ENCODE data around the gene GCNT3.

Gene GCNT3

DNA sequence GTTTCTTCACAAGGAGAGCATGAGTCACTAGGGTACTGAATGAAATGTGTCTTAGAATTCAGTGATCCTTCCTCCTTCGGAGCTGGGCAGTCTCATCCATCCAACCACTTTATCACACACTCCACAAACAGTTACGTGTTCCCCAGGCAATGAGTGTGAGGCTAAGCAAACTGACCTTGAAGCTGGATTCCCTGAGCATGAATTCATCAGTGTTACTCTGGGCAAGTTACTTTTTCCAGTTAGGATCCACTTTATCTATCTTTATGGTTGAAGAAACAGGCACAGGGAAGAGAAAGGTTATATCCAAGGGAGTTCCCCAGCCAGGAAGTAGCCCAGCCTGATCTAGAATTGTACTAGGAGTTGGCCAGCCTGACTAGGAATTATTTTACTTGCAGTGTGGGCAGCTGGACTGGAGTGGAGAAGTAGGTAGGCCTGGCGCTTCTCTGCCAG lies 17.1 kb upstream of the GCNT3 start:
- no peak overlapping the region for H3K4me3 ChIP-seq (ENCODE audit: low read length)
- H3K4me1 ChIP-seq (ENCODE audit: control insufficient read depth, insufficient read depth, low read length), result no peaks in the 10 kb centered on the region
- H3K27ac ChIP-seq (ENCODE audit: low read depth, low read length), result no peak overlapping the region
- no peak overlapping the region for H3K9ac ChIP-seq (ENCODE audit: low read length)
- H3K36me3 ChIP-seq (ENCODE audit: control insufficient read depth, insufficient read depth, low read length), result no peaks in the 10 kb centered on the region
- H3K27me3 ChIP-seq (ENCODE audit: control insufficient read depth, insufficient read depth, low read length), result no peaks in the 10 kb centered on the region

DNA sequence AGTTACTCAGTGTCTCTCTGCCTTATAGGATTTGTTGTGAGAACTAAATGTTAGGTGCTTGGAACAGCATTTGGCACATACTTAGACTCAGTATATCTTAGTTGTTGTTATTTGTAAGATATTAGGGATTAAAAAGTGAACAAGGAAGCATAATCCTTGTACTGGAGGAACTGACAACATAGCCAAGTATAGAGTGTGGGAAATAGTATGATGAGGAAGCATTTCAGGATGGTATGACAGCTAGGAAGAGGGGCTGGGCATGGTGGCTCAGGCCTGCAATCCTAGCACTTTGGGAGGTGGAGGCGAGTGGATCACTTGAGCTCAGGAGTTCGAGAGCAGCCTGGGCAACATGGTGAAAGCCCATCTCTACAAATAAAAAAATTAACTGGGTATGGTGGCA lies 16.6 kb upstream of the GCNT3 start:
- Histone ChIP-seq H3K4me1 (ENCODE audit: control insufficient read depth, insufficient read depth, low read length) (no peaks in the 10 kb centered on the region), H3K27ac (ENCODE audit: low read depth, low read length) (no peak overlapping the region), H3K4me3 (ENCODE audit: low read length) (no peak overlapping the region), H3K27me3 (ENCODE audit: control insufficient read depth, insufficient read depth, low read length) (no peaks in the 10 kb centered on the region), H3K9ac (ENCODE audit: low read length) (no peak overlapping the region), H3K36me3 (ENCODE audit: control insufficient read depth, insufficient read depth, low read length) (no peaks in the 10 kb centered on the region)

DNA sequence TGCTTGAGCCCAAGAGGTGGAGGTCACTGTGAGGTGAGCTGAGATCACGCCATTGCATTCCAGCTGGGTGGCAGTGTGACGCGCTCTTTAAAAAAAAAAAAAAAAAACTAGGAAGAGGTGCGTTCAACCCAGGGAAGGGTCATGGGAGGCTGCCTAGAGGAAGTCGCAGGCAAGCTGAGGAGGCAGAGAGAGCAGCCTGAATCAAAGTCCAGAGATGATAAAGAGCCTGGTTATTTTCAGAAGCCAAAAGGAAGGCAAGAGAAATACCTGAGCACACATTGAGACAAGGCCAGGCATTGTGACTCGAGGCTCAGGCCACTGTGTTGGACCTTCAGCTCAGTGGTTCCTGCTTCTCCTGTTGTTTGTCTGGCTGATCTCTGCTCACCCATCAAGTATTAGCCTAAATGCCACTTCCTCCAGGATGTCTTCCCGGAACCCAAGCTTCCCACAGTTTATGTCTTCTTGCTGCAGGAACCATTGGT lies 16.1 kb upstream of the GCNT3 start:
- no peak overlapping the region for H3K9ac ChIP-seq (ENCODE audit: low read length)
- H3K27ac ChIP-seq (ENCODE audit: low read depth, low read length), result no peak overlapping the region
- H3K4me1 ChIP-seq (ENCODE audit: control insufficient read depth, insufficient read depth, low read length), result no peaks in the 10 kb centered on the region
- no peaks in the 10 kb centered on the region for H3K36me3 ChIP-seq (ENCODE audit: control insufficient read depth, insufficient read depth, low read length)
- H3K4me3 ChIP-seq (ENCODE audit: low read length), result no peak overlapping the region
- H3K27me3 ChIP-seq (ENCODE audit: control insufficient read depth, insufficient read depth, low read length), result no peaks in the 10 kb centered on the region

DNA sequence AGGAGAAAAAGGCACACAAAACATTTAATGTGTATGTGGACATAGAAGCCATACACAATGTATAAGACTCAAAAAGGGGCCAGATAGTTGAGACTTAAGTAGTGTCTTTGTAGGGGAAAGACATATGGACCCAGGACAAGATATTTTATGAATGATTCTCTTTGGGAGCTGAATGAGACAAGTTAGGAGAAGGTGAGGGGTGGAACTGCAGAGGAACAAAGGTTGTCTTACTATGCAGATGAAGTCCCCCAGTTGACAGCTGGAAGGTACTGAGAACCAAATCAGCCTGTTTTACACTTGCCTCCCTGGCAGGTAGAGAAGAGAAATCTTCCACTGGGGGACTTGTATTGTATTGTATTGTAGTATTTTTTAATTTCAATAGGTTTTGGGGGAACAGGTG lies 14.9 kb upstream of the GCNT3 start:
- no peaks in the 10 kb centered on the region for H3K27me3 ChIP-seq (ENCODE audit: control insufficient read depth, insufficient read depth, low read length)
- H3K9ac ChIP-seq (ENCODE audit: low read length), result no peak overlapping the region
- H3K36me3 ChIP-seq (ENCODE audit: control insufficient read depth, insufficient read depth, low read length), result no peaks in the 10 kb centered on the region
- H3K27ac ChIP-seq (ENCODE audit: low read depth, low read length), result no peak overlapping the region
- H3K4me1 ChIP-seq (ENCODE audit: control insufficient read depth, insufficient read depth, low read length), result no peaks in the 10 kb centered on the region
- H3K4me3 ChIP-seq (ENCODE audit: low read length), result no peak overlapping the region

DNA sequence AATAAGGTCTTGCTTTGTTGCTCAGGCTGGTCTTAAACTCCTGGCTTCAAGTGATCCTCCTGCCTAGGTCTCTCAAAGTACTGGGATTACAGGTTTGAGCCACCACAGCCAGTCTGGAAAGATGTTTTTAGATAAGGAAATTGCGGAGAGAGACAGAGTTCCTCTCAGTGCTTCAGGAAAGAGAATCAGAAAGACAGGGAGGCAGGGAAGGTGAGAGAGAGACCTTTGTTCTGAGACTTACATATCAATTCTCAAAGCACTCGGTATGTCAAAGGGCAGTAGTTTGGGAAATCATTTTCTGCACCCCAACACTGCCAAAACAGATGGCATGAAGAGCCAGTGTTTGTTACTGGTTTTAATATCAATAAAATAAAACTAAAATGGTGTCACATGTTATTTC lies 13.1 kb upstream of the GCNT3 start:
- no peaks in the 10 kb centered on the region for H3K27me3 ChIP-seq (ENCODE audit: control insufficient read depth, insufficient read depth, low read length)

DNA sequence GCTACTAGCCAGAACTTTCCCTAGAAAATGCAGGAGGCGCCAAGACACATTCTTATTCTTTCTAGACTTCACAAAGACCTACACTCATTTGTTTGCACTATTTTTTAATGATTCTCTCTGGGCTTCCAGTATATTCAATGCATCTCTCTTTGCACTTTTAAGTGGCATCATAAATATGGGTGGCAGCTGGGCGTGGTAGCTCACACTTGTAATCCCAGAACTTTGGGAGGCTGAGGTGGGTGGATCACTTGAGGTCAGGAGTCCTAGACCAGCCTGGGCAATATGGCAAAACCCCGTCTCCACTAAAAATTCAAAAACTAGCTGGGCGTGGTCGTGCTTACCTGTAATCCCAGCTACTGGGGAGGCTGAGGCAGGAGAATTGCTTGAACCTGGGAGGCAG lies 5.6 kb upstream of the GCNT3 start:
- no peak overlapping the region for H3K9ac ChIP-seq (ENCODE audit: low read length)
- no peaks in the 10 kb centered on the region for H3K27me3 ChIP-seq (ENCODE audit: control insufficient read depth, insufficient read depth, low read length)
- H3K36me3 ChIP-seq (ENCODE audit: control insufficient read depth, insufficient read depth, low read length), result no peaks in the 10 kb centered on the region
- no peak overlapping the region for H3K4me3 ChIP-seq (ENCODE audit: low read length)
- H3K27ac ChIP-seq (ENCODE audit: low read depth, low read length), result no peak overlapping the region
- no peaks in the 10 kb centered on the region for H3K4me1 ChIP-seq (ENCODE audit: control insufficient read depth, insufficient read depth, low read length)

More for the DNA sequence above, 13.1 kb upstream of the GCNT3 start:
- Histone ChIP-seq H3K9ac (ENCODE audit: low read length) (no peak overlapping the region), H3K36me3 (ENCODE audit: control insufficient read depth, insufficient read depth, low read length) (no peaks in the 10 kb centered on the region), H3K4me3 (ENCODE audit: low read length) (no peak overlapping the region), H3K4me1 (ENCODE audit: control insufficient read depth, insufficient read depth, low read length) (no peaks in the 10 kb centered on the region), H3K27ac (ENCODE audit: low read depth, low read length) (no peak overlapping the region)

DNA sequence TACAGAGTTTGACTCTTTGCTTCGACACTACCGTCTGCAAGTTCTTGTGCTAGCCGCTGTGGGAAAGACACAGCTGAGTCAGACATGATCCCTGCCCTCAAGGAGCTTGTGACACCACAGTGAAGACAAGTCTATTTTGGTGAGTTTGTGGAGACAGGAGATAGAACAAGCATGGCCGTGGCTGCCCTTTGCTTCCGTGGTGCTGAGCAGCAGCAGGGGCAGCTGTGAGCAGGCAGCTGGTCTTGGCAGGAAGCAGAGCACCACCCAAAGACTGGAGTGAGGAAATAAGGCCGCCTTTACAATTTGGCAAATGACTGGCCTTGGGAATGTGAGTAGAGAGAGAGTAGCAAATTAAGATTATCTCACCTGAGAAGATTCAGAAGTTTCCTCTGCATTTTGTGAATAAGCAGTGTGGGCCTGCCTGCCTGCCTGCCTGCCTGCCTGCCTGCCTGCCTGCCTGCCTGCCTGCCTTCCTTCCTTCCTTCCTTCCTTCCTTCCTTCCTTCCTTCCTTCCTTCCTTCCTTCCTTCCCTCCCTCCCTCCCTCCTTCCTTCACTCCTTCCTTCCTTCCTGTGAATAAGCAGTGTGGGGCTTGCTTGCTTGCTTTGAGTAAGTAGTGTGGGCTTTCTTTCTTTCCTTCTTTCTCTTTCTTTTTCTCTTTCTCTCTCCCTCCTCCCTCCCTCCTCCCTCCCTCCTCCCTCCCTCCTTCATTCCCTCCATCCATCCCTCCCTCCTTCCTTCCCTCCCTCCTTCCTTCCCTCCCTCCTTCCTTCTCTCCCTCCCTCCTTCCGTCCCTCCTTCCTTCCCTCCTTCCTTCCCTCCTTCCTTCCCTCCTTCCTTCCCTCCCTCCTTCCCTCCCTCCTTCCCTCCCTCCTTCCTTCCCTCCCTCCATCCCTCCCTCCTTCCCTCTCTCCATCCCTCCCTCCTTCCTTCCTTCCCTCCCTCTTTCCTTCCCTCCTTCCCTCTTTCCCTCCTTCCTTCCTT lies 1.6 kb upstream of the GCNT3 start:
- no peaks in the 10 kb centered on the region for H3K27me3 ChIP-seq (ENCODE audit: control insufficient read depth, insufficient read depth, low read length)
- no peaks in the 10 kb centered on the region for H3K4me1 ChIP-seq (ENCODE audit: control insufficient read depth, insufficient read depth, low read length)
- H3K9ac ChIP-seq (ENCODE audit: low read length), result no peak overlapping the region
- no peak overlapping the region for H3K4me3 ChIP-seq (ENCODE audit: low read length)
- no peaks in the 10 kb centered on the region for H3K36me3 ChIP-seq (ENCODE audit: control insufficient read depth, insufficient read depth, low read length)
- no peak overlapping the region for H3K27ac ChIP-seq (ENCODE audit: low read depth, low read length)

DNA sequence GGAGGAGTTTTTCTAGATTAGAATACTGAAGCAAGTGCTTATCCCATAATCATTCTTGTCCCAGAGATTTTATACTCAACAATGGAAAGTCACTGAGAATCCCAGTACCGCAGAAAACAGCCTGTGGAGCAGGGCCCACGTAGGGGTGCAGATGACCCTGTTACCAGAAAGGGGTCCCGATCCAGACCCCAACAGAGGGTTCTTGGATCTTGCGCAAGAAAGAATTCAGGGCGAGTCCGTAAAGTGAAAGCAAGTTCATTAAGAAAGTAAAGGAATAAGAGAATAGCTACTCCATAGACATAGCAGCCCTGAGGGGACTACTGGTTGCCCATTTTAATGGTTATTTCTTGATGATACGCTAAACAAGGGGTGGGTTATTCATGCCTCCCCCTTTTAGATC lies 2.6 kb downstream of the GCNT3 start:
- Histone ChIP-seq H3K4me1 (ENCODE audit: control insufficient read depth, insufficient read depth, low read length) (no peaks in the 10 kb centered on the region), H3K4me3 (ENCODE audit: low read length) (no peak overlapping the region), H3K36me3 (ENCODE audit: control insufficient read depth, insufficient read depth, low read length) (no peaks in the 10 kb centered on the region), H3K27me3 (ENCODE audit: control insufficient read depth, insufficient read depth, low read length) (no peaks in the 10 kb centered on the region), H3K9ac (ENCODE audit: low read length) (no peak overlapping the region), H3K27ac (ENCODE audit: low read depth, low read length) (no peak overlapping the region)

DNA sequence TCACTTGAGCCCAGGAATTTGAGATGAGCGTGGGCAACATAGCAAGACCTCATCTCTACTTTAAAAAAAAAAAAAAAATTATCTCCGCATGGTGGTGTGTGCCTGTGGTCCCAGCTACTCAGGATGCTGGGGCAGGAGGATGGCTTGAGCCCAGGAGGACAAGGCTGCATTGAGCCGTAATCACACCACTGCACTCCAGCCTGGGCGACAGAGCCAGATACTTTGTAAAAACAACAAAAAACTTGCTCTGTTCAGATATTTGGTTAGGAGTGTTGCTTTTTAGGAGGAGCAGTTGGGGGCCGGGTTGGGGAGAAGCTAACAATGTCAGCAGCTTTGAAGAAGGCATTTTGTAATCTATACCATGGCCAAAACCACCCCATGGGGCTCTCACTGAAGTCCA lies 4.1 kb downstream of the GCNT3 start:
- H3K27me3 ChIP-seq (ENCODE audit: control insufficient read depth, insufficient read depth, low read length), result no peaks in the 10 kb centered on the region
- no peaks in the 10 kb centered on the region for H3K36me3 ChIP-seq (ENCODE audit: control insufficient read depth, insufficient read depth, low read length)
- no peaks in the 10 kb centered on the region for H3K4me1 ChIP-seq (ENCODE audit: control insufficient read depth, insufficient read depth, low read length)
- H3K4me3 ChIP-seq (ENCODE audit: low read length), result no peak overlapping the region
- H3K27ac ChIP-seq (ENCODE audit: low read depth, low read length), result no peak overlapping the region
- H3K9ac ChIP-seq (ENCODE audit: low read length), result no peak overlapping the region

DNA sequence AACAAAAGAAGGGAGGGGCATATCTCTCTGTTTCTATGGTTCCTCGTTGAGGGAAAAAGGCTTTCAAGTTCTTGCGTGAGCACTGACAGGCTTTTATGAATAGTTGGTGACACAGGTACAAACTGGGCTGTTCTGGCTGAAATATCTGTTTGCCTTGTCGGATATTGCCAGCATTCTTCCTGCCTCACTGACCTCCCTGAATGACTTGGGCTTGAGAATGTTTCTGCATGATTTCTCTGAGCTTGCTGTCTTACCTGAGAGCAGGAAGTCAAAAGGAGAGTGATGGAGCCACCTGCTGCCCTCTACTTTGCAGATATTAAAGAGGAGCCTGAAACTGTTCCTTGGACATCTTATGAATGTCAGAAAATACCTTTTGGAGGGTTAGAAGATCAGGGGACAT lies 4.8 kb downstream of the GCNT3 start:
- H3K27ac ChIP-seq (ENCODE audit: low read depth, low read length), result no peak overlapping the region
- no peak overlapping the region for H3K9ac ChIP-seq (ENCODE audit: low read length)
- H3K27me3 ChIP-seq (ENCODE audit: control insufficient read depth, insufficient read depth, low read length), result no peaks in the 10 kb centered on the region
- H3K36me3 ChIP-seq (ENCODE audit: control insufficient read depth, insufficient read depth, low read length), result no peaks in the 10 kb centered on the region
- no peaks in the 10 kb centered on the region for H3K4me1 ChIP-seq (ENCODE audit: control insufficient read depth, insufficient read depth, low read length)
- no peak overlapping the region for H3K4me3 ChIP-seq (ENCODE audit: low read length)

DNA sequence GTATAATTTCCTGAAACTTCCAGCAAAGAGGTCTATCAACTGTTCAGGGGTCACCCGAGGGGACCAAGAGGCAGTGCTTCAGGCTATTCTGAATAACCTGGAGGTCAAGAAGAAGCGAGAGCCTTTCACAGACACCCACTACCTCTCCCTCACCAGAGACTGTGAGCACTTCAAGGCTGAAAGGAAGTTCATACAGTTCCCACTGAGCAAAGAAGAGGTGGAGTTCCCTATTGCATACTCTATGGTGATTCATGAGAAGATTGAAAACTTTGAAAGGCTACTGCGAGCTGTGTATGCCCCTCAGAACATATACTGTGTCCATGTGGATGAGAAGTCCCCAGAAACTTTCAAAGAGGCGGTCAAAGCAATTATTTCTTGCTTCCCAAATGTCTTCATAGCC lies 6.8 kb downstream of the GCNT3 start:
- Histone ChIP-seq H3K4me3 (ENCODE audit: low read length) (no peak overlapping the region), H3K36me3 (ENCODE audit: control insufficient read depth, insufficient read depth, low read length) (no peaks in the 10 kb centered on the region), H3K27me3 (ENCODE audit: control insufficient read depth, insufficient read depth, low read length) (no peaks in the 10 kb centered on the region), H3K9ac (ENCODE audit: low read length) (no peak overlapping the region), H3K4me1 (ENCODE audit: control insufficient read depth, insufficient read depth, low read length) (no peaks in the 10 kb centered on the region), H3K27ac (ENCODE audit: low read depth, low read length) (no peak overlapping the region)

DNA sequence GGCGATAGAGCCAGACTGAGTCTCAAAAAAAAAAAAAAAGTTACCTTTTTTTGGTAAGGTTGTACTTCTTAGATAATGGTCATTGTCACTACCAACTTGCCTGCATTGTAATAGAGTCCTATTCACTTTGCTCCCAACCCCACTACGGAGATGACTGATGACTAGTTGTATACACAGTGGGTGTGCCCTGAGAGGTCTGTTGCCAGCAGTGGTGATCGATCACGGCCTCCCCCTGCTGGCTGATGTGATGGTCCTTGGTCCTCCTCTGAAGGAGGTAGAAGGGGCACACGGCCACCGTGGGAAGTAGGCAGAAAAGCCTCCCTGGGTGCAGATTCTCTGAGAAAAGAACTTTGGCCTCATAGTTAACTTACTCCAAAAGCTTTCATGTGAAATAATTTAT lies 10.7 kb downstream of the GCNT3 start:
- H3K27ac ChIP-seq (ENCODE audit: low read depth, low read length), result no peak overlapping the region
- no peaks in the 10 kb centered on the region for H3K27me3 ChIP-seq (ENCODE audit: control insufficient read depth, insufficient read depth, low read length)
- H3K9ac ChIP-seq (ENCODE audit: low read length), result no peak overlapping the region
- no peak overlapping the region for H3K4me3 ChIP-seq (ENCODE audit: low read length)
- H3K36me3 ChIP-seq (ENCODE audit: control insufficient read depth, insufficient read depth, low read length), result no peaks in the 10 kb centered on the region
- no peaks in the 10 kb centered on the region for H3K4me1 ChIP-seq (ENCODE audit: control insufficient read depth, insufficient read depth, low read length)

DNA sequence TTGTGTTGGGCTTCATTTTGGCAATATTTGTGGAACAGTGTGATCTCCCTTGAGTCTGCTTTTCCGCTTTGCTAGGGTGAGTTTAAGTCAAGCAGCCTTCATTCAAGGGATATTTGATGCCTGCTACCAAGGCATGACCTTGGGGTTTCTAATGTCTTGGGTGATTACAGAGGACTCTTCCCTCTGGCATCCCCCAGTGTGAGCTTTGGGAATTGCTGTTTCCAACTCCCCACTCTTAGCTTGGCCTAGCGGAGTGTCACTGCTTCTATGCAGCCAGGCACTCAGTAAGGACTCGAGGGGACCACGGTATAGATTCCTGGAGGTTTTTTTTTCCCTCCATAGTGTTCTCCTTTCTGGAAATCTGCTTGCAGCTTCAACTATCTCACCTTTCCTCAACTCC lies 21.1 kb downstream of the GCNT3 start:
- Histone ChIP-seq H3K36me3 (ENCODE audit: control insufficient read depth, insufficient read depth, low read length) (no peaks in the 10 kb centered on the region), H3K27ac (ENCODE audit: low read depth, low read length) (no peak overlapping the region), H3K4me1 (ENCODE audit: control insufficient read depth, insufficient read depth, low read length) (no peaks in the 10 kb centered on the region), H3K4me3 (ENCODE audit: low read length) (no peak overlapping the region), H3K27me3 (ENCODE audit: control insufficient read depth, insufficient read depth, low read length) (no peaks in the 10 kb centered on the region), H3K9ac (ENCODE audit: low read length) (no peak overlapping the region)

Measured in rectal smooth muscle tissue (tissue), 1 donor.